Dermis blood vessel endothelial cell (primary cell): ENCODE measurements around the gene MSLN. TPM values are rescaled to one million over a fixed set of nuclear protein-coding genes. Genes with fewer than 3 reads are reported as not detected.
A peak's percentile ranks its signal among the peaks of the same experiment; 100 is the strongest.

Experiments used
- DNase-seq: peaks from one replicate; pipeline ENCODE4 v3.0.0; 2010
- total RNA-seq: library from RNA; depleted of rRNA; stranded (reverse); fragments of >200 nt; gene quantifications from 2 replicates; pipeline ENCODE4 v1.2.3, GENCODE V29; 2014

Gene MSLN
- total RNA-seq, 1 donor from 2014 or later, result not detected

- no peak for DNase-seq
Measured at GRCh38 chr16:723695-724094, 36.8 kb upstream of the MSLN start.

DNA sequence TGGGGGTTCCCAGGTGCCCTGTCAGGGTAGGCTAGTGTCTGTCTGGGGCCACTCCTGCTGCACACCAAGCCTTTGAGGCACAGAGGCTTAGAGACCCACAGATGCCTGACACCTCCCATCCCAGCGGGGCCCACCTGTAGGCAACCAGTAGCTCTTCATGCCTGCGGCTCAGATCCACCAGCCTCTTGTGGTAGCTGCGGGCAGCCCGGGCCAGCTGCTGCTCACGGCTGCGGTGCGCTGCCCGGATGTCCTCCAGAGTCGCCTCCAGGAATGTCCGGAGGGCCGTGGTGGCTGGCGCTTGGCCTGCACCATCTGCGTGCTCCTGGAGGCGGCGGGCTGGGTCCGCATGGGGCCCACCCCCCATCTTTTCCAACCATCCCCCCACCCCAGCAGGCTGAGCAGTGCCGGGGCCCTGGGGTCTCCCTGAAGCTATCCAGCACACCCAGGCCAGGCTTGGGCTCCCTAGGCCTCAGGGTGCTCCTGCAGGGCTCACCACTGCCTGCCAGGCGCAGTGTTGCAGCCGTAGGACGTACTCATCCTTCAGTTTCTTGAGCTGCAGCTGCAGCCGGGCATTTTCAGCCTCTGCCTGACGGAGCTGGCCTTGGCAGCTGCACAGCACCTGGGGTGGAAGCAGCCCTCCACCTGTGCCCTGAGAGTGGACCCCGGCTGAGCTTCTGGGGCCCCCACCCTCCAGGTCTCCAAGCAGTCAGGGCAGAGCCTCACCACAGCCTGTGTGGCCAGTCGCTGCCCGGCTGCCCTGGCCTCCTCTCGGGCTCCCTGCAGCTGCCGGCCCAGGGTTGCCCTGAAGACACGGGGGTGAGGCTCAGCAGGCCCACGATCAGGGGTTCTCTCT is 36.1 kb upstream of the MSLN start:
- no peak for DNase-seq

GRCh38 chr16:725041-725376 is 35.5 kb upstream of the MSLN start:
- no peak for DNase-seq

GRCh38 chr16:725463-726187 is 34.9 kb upstream of the MSLN start:
- DNase-seq, result no peak

- DNase-seq, result no peak
Measured at GRCh38 chr16:726188-726437, 34.4 kb upstream of the MSLN start.

DNA sequence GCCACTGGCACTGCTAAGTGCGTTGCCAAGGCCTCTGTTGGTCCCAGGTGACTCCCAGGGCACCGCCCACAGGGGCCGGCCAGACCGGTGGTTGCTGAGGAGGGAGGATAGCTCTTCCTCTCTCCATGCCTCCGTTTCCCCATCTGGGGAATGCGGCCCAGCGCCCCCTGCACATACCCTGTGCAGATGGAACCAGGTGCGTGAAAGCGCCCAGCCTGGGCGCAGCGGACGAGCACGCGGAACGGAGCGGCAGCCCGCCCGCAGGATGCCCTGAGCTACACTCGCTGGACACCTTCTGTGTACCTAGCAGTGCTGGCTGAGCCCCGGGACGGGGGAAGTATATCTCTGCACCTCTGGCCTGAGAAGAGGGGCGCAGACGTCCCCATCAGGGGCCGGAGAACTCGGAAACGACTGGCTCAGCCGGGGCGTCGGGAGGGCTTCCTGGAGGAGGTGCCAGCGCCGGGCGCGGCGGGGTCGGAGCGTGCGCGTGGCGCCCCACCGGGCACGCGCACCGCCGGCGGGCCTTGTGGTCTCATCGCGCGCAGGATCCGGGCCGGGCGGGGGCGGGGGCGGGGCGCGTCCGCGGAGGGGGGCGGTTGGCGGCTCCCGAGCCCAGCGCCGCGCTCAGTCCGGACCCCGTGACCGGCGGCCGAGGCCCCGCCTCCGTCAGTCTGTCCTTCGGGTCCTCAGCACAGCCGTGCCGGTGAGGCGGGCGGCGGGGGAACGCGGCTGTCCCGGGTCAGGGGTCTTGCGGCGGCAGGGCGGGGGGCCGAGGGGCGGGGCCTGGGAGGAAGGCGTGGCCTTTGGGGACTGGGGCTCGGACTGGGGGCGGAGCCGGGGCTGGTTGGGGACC is 33.9 kb upstream of the MSLN start, which contains the start of the genes CCDC78 and HAGHL:
CCDC78 (minus strand) TSS at position 6 of the 853 bp plus-strand sequence. CDS start 76 bp downstream, outside the sequence.
HAGHL (plus strand) TSS at position 669 of the 853 bp plus-strand sequence. CDS start 404 bp downstream, outside the sequence.
- DNase-seq, result no peak

DNA sequence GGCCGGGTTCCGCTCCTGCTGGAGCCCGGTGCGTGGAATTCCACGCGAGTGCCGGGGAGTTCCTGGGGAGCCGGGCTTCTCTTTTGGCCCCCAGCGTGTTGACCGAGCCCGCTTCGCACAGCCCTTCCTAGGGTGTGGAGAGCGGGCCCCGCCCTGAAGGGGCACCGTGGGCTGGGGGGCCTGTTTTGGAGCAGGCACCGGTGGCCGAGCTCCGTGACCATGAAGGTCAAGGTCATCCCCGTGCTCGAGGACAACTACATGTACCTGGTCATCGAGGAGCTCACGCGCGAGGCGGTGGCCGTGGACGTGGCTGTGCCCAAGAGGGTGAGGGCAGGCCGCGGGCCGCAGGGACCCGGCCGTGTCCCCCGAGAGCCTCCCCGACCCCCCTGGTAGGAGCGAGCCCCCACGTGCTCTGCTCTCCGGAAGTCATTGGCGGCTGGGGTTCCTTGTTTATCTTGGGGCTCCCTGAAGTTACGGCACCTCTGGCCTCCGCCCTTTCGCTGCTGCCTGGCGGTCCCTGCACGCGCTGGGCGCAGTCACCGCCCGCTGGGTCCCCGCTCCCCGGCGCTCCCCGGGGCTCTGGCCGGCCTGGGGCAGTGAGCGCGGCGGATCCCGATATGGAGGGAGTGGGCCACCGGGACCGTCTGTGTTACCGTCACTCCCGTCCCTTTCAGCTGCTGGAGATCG is 33.1 kb upstream of the MSLN start:
- no peak for DNase-seq

DNA sequence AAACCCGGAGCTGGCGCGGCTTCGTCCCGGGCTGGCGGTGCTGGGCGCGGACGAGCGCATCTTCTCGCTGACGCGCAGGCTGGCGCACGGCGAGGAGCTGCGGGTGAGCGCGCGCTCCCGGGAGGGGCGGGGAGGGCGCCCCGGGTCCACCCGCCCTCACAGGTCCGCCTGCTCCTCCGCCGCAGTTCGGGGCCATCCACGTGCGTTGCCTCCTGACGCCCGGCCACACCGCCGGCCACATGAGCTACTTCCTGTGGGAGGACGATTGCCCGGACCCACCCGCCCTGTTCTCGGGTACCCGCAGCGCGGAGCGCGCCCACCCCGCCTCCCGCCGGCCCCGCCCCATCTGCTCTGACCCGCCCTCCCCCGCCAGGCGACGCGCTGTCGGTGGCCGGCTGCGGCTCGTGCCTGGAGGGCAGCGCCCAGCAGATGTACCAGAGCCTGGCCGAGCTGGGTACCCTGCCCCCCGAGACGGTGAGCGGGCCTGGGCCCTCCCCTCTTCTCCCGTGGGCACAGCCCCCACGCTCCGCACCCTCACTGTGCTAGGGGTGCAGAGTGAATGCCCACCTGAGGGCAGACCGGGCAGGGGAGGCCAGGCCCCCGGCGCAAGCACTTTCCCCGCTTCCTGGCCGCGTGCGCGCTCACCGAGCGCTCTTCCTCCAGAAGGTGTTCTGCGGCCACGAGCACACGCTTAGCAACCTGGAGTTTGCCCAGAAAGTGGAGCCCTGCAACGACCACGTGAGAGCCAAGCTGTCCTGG is 32.2 kb upstream of the MSLN start:
- peak; percentile 49 for DNase-seq

GRCh38 chr16:728890-729744 is 31.4 kb upstream of the MSLN start:
- no peak for DNase-seq

DNA sequence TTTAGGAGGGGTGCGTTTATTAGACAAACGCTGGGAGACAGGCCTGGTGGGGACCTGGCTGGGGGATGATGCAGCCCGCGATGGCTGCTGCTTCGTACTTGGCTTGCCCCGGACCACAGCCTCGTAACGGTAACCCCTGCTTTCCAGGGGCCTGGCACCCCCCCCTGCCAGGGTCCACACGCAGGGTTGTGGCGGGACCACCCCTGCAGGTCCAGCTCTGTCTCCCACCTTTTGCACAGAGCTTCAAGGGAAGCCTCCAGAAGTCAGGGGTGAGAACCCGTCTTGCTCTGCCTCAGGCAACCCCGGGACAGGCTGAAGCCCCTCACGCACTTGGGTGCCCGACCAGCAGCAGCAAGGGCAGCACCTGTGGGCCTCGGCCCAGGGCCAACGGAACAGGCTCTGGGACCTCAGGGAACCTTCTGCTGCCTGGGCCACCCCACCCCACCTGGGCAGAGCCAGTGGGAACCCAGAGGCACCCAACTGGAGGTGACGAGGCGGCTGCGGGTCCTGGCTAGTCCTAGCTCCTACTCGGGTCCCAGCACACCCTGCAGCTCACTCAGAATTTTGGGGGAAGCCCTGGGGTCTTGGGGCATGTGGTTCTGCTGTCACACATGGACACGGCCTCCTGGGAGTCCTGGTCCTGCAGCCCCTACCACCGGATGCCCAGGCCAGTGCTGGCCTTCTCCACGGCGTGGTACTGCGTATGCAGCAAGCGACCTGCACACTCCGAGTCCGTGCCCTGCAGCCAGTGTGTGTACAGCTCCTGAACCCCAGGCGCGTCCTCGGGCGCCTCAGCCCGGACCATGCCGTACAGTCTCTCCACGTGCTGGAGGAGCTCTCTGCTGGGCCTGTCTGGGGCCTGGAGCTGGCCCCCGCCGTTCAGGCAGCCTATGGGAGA is 30.5 kb upstream of the MSLN start:
- DNase-seq, result no peak

DNA sequence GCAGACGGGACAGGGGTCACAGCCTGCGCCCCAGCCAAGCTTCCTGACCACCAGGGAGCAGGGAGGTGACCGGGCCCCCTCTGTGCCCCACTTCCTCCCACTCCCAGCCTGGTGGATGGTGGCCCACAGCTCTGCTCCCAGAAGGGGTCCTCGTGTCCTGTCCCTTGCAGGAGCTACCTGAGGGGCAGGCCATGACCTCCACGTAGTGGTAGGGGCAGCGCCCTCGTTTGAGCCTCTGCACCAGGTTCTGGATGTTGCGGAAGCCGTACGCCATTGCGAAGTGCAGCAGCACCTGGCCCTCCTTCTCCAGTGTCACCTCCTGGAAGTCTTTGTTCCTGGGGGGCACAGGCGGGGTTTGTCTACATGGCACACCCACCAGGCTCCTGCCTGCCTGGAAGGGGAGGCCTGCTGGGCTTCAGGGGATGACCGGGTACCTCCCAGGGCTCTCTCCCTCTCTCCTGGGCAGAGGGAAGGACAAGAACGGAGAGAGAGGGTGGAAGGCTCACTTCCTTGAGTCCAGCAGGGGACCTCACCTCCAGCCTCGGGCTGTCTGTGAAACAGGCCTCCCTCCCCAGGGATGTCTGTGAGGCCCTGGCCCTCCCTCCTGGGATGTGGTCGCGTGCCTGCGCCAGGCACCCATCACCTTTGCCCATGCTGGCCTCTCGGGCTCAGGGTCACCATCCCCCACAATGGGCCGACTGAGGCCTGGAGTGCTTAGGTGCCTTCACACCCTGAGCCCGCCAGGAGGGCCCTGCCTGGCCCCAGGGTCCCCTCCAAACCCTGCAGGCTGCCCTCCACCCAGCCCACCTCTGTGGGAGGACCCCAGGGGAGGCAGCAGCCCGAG is 29.6 kb upstream of the MSLN start:
- DNase-seq, result no peak

GRCh38 chr16:732332-732731 is 28.2 kb upstream of the MSLN start:
- DNase-seq, result no peak

- no peak for DNase-seq
Measured at GRCh38 chr16:732936-733335, 27.6 kb upstream of the MSLN start.

GRCh38 chr16:733382-734207 is 26.9 kb upstream of the MSLN start:
- no peak for DNase-seq

- DNase-seq, result no peak
Measured at GRCh38 chr16:734208-734980, 26.1 kb upstream of the MSLN start.

- no peak for DNase-seq
Measured at GRCh38 chr16:734981-735881, 25.3 kb upstream of the MSLN start.
